GM18867 (cell line): ENCODE results near the gene CYTH4.
"Not testable (repeated sequence)": the region's sequence is repeated elsewhere in the genome, so short reads cannot be mapped to it uniquely, and the experiment has no call there.

Source experiments
- ATAC-seq: cut with Tn5 transposase; IDR thresholded peaks from one replicate; pipeline ENCODE4 v1.9.1; 2021; ENCODE audit warnings: mild to moderate bottlenecking, moderate library complexity; ENCODE audit not compliant: unreplicated experiment

The CYTH4 gene

DNA sequence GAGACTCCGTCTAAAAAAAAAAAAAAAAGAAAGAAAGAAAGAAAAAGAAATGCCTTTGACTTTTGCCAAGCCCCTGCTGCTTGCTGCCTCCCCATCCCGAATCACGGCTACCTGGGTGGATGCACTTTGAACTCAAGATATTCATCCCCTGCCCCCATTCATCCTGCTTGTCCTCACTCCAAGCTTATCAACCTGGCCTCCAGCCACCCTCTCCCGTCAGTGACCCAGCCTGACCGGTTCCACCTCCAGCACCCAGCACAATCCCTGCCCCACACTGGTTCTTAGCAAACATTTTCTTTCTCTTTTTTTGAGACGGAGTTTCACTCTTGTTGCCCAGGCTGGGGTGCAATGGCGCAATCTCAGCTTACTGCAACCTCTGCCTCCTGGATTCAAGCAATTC, 44.4 kb downstream of the CYTH4 start:
- ATAC-seq: no peak

GRCh38 chr22:37328017-37328416, 45.7 kb downstream of the CYTH4 start:
- no peak for ATAC-seq

- ATAC-seq: not testable (repeated sequence)
Observed at GRCh38 chr22:37328538-37329237, 46.4 kb downstream of the CYTH4 start.

DNA sequence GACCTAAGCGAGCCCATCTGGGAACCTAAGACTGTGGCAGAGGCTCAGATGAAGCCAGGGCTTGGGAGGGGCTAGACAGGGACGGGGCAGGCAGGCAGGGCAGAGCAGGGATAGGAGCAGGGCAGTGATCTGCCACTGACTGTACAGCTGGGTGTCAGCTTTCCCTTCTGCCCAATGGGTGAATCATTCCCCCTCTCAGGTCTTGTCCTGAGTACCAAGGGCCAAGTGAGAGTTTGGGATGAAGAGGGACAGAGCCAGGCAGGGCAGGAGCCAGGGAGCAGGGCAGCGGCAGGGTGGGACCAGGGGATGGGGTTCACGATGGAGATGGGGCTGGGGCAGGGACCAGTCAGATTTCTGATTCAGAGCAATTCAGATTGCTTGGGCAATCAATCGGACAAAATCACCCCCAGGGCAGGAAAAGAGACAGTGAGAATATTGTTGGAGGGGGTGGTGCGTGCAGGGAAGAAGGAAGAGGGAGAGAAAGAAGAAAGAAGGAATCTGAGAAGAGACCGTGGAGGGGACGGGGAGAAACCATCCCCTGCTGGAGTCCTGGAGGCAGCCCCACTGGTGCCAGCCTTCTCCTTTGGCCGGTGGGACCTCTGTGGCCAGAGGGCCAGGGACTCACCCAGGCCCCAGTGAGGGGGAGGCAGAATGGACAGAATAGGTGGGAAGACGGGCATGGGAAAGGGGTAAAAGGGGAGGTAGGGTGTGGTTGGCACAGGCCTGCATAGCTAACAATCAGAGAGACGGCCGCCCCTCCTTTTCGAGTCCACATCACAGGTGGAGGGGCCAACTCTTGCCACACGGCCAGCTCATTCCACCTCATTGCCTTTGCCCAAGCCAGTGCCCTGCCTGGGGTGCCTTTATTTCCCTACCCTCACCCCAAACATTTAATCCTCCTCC, 47.2 kb downstream of the CYTH4 start:
- no peak for ATAC-seq

DNA sequence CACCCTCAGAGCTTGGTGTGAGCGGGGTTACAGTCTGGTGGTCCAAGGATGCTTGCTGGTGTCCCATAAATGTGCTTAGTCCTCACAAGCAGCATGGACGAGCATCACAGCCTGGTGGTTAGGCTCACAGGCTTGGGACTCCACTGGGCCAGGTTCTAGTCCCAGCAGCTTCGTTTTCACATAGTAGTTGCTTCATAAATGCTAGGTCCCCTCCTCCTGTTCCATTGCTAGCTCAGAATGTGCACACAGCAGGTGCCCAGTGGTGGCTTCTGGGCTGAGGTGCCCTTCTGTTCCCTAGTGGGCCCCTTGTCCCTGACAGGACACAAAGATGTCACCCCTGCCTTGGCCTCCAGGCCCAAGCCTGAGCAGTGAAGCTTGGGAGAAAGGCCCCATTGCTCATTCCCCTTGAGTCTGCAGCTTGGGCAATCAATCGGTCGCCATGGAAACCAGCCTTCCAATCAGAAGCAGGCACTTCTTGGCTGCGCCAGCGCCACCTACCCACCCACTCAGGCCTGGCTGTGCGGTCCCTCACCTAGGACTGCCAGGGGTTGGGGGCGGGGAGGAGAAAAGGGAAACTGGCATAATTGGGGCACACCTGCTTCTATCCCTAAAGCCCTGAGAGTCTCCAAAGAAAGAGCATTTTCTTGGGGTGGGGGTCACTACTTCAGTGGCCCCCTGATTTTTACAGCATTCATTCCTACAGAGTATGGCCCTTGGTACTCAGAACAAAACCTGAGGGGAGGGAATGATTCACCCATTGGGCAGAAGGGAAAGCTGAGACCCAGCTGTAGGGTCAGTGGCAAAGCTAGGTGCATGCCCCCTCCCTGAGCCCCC, 48.1 kb downstream of the CYTH4 start:
- no peak for ATAC-seq

GRCh38 chr22:37331034-37331428, 48.7 kb downstream of the CYTH4 start:
- no peak for ATAC-seq

GRCh38 chr22:37331856-37332536, 49.7 kb downstream of the CYTH4 start:
- ATAC-seq: no peak

DNA sequence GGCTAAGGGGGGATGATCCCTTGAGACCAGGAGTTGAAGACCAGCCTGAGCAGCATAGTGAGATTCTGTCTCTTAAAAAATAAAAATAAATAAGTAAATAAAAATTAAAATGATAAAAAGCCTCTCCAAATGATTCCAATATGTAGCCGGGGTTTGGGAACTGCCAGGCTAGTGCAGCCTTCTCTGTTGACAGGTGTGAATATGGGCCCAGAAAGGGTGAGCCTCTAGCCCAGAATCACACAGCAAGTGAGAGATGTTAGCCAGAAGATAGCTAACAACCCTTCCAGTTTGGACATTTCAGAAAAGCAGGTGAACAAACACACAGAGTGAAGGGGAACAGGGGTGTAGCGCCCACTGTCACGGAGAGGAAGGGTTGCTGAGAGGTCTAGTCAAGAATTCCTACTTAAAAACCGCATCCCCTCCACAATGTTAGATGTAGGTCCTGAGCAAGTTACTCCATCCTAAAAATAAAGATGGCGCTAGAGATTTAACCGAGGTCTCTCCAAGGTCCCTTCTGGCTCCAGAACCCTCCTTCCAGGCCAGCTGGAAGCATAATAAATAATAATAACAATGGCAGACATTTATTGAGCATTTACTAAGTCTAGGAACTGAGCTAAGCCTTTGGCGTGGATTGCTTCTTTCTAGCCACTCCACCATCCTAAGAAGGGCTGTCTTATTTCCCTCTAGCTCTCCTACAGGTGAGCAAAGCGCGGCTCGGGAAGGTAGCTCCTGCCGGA, 51.6 kb downstream of the CYTH4 start:
- no peak for ATAC-seq

DNA sequence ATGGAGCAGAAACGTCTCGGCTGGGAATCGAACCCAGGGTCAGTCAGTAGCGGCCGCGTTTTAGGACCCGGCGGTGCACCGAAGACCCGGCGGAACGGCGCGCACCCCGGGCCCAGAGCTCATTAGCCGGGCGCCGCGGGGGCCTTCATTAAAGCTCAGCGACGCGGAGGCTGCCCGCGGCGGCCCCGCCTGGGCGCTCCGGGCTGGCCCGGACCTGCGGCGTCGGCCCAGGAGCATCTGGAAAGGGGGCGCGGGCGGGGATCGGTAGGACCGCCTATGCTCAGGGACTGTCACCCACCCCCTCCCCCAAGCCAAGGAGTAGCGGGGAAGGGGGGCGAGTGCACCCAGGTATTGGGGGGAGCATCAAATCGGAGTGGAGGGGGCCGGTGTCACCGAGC, 52.2 kb downstream of the CYTH4 start:
- ATAC-seq: no peak

- ATAC-seq: no peak
Observed at GRCh38 chr22:37334859-37335805, 52.8 kb downstream of the CYTH4 start.

DNA sequence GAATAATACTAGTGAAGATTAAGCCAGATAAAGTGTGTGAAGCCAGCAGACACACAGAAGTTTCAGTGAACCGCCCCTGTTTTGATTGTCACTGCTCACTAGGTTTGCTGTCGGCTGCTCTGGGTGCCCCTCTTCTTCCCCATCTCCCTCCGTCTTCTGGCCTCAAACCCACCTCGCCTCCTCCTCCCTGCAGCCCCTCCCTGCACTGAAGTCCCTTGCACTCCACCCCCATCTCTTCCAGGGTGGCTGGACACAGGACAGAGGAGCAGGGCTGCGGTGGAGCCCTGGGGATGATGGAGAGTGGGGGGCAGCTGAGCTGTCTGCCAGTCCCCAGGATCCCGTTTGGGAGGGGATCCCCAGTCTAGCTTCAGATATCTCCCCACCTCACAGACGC, 53.5 kb downstream of the CYTH4 start:
- no peak for ATAC-seq

- no peak for ATAC-seq
Observed at GRCh38 chr22:37336579-37336978, 54.3 kb downstream of the CYTH4 start.

- ATAC-seq: no peak
Observed at GRCh38 chr22:37337204-37337943, 55.1 kb downstream of the CYTH4 start.

- ATAC-seq: no peak
Observed at GRCh38 chr22:37338539-37339246, 56.4 kb downstream of the CYTH4 start.

- no peak for ATAC-seq
Observed at GRCh38 chr22:37340331-37341262, 58.3 kb downstream of the CYTH4 start.

DNA sequence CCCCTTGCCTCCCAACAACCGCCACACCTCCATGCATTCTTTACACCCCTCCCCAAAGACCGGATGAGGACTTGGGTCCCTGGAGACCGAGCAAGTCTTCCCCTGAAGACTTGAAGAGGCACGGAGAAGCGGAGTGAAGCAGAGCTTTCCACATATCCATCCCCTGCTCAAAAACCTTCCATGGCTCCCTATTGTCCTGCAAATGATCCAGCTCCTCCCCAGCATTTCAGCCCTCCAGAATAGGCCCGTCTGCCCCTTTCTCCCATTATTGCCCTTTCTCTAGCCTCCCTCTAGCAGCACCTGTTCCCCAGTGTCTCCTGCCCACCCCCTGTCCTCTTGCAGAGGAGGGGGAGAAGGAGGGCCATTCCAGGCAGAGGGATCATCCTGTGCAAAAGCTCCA, 59.8 kb downstream of the CYTH4 start:
- no peak for ATAC-seq

DNA sequence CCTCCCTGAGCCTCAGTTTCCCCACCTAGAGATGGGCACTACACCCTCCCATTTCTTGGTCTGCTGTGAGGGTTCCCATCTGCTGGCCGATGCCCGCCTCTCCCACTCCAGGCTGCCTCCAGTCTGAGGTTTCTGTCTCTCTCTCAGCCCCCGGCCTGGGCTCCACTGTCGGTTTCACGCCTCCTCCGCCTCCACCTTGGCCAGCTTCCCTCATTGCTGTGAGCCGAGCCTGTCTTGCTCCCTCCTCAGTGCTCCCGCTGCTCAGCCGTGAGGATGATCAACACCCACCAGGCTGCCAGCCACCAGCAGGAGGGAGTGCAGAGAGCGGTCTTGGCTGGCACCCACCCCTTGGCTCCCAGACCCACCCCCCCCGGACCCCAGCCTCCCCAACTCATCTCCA, 61.0 kb downstream of the CYTH4 start:
- no peak for ATAC-seq
